Parathyroid adenoma (tissue), 2 donors: Measurements from ENCODE around the gene HPS1.

Source experiments
- H2AFZ ChIP-seq: fragments of 300-600 bp; sonication (generic); one replicate; pipeline ENCODE4 v1.7.0; 2017; ENCODE audit warnings: antibody characterized with exemption, mild to moderate bottlenecking
- H3K27ac ChIP-seq: fragments of 300-600 bp; sonication (generic); one replicate; pipeline ENCODE4 v1.7.0; 2017
- H3K27me3 ChIP-seq: fragments of 300-600 bp; sonication (generic); one replicate; pipeline ENCODE4 v1.7.0; 2017; ENCODE audit warnings: low read length; ENCODE audit not compliant: control insufficient read depth, insufficient read depth
- H3K36me3 ChIP-seq: fragments of 300-600 bp; sonication (generic); one replicate; pipeline ENCODE4 v1.7.0; 2017; ENCODE audit warnings: low read length; ENCODE audit not compliant: control insufficient read depth, insufficient read depth
- H3K4me1 ChIP-seq: fragments of 300-600 bp; sonication (generic); one replicate; pipeline ENCODE4 v1.7.0; 2017; ENCODE audit warnings: control low read depth
- H3K4me2 ChIP-seq: fragments of 300-600 bp; sonication (generic); one replicate; pipeline ENCODE4 v1.7.0; 2017; ENCODE audit warnings: low read length
- H3K4me3 ChIP-seq: fragments of 300-600 bp; sonication (generic); one replicate; pipeline ENCODE4 v1.7.0; 2017; ENCODE audit warnings: low read depth, low read length
- H3K79me2 ChIP-seq: fragments of 300-600 bp; sonication (generic); one replicate; pipeline ENCODE4 v1.7.0; 2017; ENCODE audit warnings: control low read depth
- H3K9ac ChIP-seq: fragments of 300-600 bp; sonication (generic); one replicate; pipeline ENCODE4 v1.7.0; 2017; ENCODE audit warnings: mild to moderate bottlenecking
- H3K9me3 ChIP-seq: fragments of 300-600 bp; sonication (generic); one replicate; pipeline ENCODE4 v1.7.0; 2017; ENCODE audit warnings: low read length; ENCODE audit not compliant: control insufficient read depth
- CTCF ChIP-seq: fragments of 300-600 bp; sonication (generic); IDR thresholded peaks from one replicate; pipeline ENCODE4 v1.7.0; 2017; ENCODE audit warnings: antibody characterized with exemption, mild to moderate bottlenecking
- donor health status: primary hyperparathyroidism.

Gene HPS1

DNA sequence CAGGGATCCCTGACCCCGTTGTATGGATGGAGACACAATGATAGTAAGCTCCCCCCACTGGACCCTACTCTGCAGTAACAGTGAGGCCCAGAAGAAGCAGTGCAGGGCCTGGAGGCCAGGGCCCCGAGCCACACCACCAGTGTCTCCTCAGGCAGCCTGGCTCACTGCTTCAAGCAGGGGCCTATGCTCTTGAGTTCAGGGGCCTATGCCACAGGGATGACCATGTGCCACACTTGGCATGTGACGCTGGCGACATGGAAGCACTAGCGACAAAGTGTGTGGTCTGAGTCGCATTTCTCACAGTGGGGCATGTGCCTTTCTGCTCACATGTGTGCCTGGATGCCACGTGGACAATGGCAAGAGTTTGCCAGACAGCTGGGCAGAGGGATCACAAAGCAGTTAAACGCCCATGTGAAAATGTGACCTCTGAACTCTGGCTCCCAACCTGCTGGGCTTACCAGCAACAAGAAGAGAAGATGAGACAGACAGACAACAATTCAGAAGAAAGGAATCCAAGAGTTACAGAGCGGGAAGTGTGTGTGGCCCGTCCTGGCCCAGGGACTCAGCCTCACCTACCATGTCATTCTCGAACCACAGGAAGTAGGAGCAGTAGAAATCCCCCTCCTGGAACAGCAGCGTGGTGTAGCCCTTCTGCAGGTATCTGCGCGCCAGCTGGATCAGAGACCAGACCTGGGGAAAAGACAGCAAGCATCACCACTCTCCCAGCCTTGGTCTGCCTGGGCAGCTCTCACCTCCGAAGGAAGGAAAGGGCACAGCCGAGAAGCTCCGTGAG is 27.1 kb downstream of the HPS1 start:
- H3K9ac ChIP-seq: no peak overlapping the region
- H3K36me3 ChIP-seq: no peaks in the 10 kb centered on the region
- H3K79me2 ChIP-seq: no peaks in the 10 kb centered on the region
- H3K9me3 ChIP-seq: no peaks in the 10 kb centered on the region
- no peak for TF ChIP-seq CTCF
- H3K4me2 ChIP-seq: no peak overlapping the region
- no peak overlapping the region for H3K4me3 ChIP-seq
- H3K27ac ChIP-seq: no peak overlapping the region
- H3K4me1 ChIP-seq: peaks cover 6% of the 10 kb centered on the region
- H3K27me3 ChIP-seq: no peaks in the 10 kb centered on the region
- no peak overlapping the region for H2AFZ ChIP-seq

GRCh38 chr10:98418665-98419468 is 27.9 kb downstream of the HPS1 start:
- Histone ChIP-seq H3K9me3 (no peaks in the 10 kb centered on the region), H3K9ac (no peak overlapping the region), H3K4me1 (peaks cover 12% of the 10 kb centered on the region), H3K27ac (no peak overlapping the region), H3K79me2 (no peaks in the 10 kb centered on the region), H3K4me2 (no peak overlapping the region), H3K36me3 (no peaks in the 10 kb centered on the region), H3K4me3 (no peak overlapping the region), H2AFZ (no peak overlapping the region), H3K27me3 (no peaks in the 10 kb centered on the region)
- TF ChIP-seq CTCF: no peak

GRCh38 chr10:98417973-98418664 is 28.6 kb downstream of the HPS1 start:
- Histone ChIP-seq H3K36me3 (no peaks in the 10 kb centered on the region), H3K27ac (no peak overlapping the region)
- no peak for TF ChIP-seq CTCF

DNA sequence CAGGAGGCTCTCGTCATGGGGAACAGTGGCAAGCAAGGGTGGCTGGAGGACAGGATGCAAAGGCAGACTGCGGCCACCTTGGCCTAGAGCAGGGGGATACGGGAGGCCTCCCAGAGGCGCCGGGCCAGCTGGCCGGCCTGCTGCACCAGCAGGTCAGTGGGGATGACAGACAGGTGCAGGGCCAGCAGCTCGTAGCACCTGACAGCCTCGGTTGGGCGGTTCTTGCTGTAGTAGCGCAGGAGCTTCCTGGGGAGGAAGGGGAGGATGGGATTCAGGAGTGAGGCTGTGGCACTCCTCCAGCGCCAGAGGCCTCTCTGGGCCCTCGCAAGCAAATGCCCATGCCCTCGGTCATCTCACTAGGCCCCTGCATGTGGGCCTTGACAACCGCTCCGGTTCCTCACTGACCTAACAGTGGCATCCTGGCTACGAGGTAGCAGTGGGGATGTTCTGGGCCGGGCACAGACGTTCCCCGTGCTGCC is 29.2 kb downstream of the HPS1 start:
- Histone ChIP-seq H3K4me1 (peaks cover 12% of the 10 kb centered on the region), H3K4me3 (no peak overlapping the region), H3K27me3 (no peaks in the 10 kb centered on the region), H2AFZ (no peak overlapping the region), H3K9ac (no peak overlapping the region), H3K36me3 (no peaks in the 10 kb centered on the region), H3K4me2 (no peak overlapping the region), H3K9me3 (no peaks in the 10 kb centered on the region), H3K27ac (no peak overlapping the region), H3K79me2 (no peaks in the 10 kb centered on the region)
- no peak for TF ChIP-seq CTCF

More at GRCh38 chr10:98417973-98418664, 28.6 kb downstream of the HPS1 start:
- Histone ChIP-seq H3K79me2 (no peaks in the 10 kb centered on the region), H3K9ac (no peak overlapping the region), H3K9me3 (no peaks in the 10 kb centered on the region), H2AFZ (no peak overlapping the region), H3K4me3 (no peak overlapping the region), H3K4me2 (no peak overlapping the region), H3K4me1 (peaks cover 12% of the 10 kb centered on the region), H3K27me3 (no peaks in the 10 kb centered on the region)
